Measurements from ENCODE around the gene EMP3. TPM values are rescaled to one million over a fixed set of nuclear protein-coding genes. Genes with fewer than 3 reads are reported as not detected.

EMP3 gene
- total and polyA plus RNA-seq, 9 of the 15 experiments (the other 6 are each of a cell fraction or from before 2014, with no cell fraction given): 123 to 386 (median 296) TPM

DNA sequence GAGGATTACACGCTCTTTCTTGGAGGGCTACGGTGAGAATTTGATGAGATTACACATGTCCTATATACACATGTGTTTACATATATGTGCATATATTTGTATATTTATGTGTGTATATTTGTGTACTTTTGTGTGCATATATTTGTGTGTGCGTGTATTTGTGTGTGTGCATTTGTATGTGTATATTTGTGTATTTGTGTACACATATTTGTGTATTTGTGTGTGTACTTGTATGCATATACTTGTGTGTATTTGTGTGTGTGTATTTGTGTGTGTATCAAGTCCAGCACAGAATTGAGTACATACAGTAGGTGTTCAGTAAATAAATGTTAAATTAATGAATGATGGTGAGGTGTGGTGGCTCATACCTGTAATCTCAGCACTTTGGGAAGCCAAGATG is 36.6 kb downstream of the EMP3 start:
- DNase-seq (ENCODE audit: extremely low read depth in 1 of 4, low spot score in 3 of 4) (no peak), ATAC-seq (no peak), FAIRE-seq (no peak)
- POLR2A ChIA-PET: no interaction called here
- Histone ChIP-seq H2AFZ (ENCODE audit: low read depth, low read length) (no peak overlapping the region), H3K9me1 (ENCODE audit: control insufficient read depth, insufficient read depth, low read length) (no peaks in the 10 kb centered on the region), H3K9ac (ENCODE audit: insufficient read depth in 1 of 2, low read depth in 2 of 2, low read length in 2 of 2) (no peak overlapping the region), H3K36me3 (ENCODE audit: control insufficient read depth, insufficient read depth, low read length) (peaks cover 3% of the 10 kb centered on the region; the same call in 2 of the 3 replicates), H3K27ac (ENCODE audit: extremely low read depth, low read depth, low read length) (no peak overlapping the region), H3K27me3 (ENCODE audit: control insufficient read depth in 2 of 2, insufficient read depth in 2 of 2, low read length in 2 of 2) (no peaks in the 10 kb centered on the region), H3K4me2 (ENCODE audit: insufficient read depth, low read length) (no peak overlapping the region), H3K79me2 (ENCODE audit: control insufficient read depth, insufficient read depth, low read length) (peaks cover 4% of the 10 kb centered on the region; the same call in 1 of the 3 replicates), H4K20me1 (replicated peaks; ENCODE audit: control insufficient read depth, insufficient read depth, low read length) (no peaks in the 10 kb centered on the region), H3K4me3 (no peak overlapping the region), H3K9me3 (replicated peaks; ENCODE audit: control insufficient read depth, insufficient read depth, low read depth, low read length) (no peaks in the 10 kb centered on the region), H3K4me1 (replicated peaks in 1 of 2; ENCODE audit: control insufficient read depth in 2 of 2, insufficient read depth in 2 of 2, low read length in 2 of 2) (peaks cover 8 to 25% of the 10 kb centered on the region in 2 experiments)
- WGBS (ENCODE audit: insufficient coverage, low coverage, missing lambda C conversion rate): 97% methylated on average over 3 of the region's 3 CpGs
- BruUV-seq (replicated peaks): no TSS peak
- intact Hi-C loops (cut with micrococcal nuclease): loop anchor here (5.0 kb wide), 1 partner anchor 40 kb away; a partner anchor contains a TSS
- in situ Hi-C loops (cut with MboI): no loop called here
- CTCF ChIA-PET (ENCODE audit: low intra/inter-chr PET ratio): no interaction called here
- peak in 1 of 2 experiments; percentile 98; a peak in 2 of 4 replicates for TF ChIP-seq KDM1A (IDR thresholded peaks at IDR 0.05)
- TF ChIP-seq SMAD1 (IDR thresholded peaks at IDR 0.05; ENCODE audit: low read depth, low read length, partially characterized antibody): no peak
- TF ChIP-seq TEAD4 (IDR thresholded peaks at IDR 0.05; ENCODE audit: low read length): no peak
- TF ChIP-seq TEAD4 (CRISPR knock-in tag; IDR thresholded peaks at IDR 0.05; ENCODE audit: borderline replicate concordance): no peak
- no peak for TF ChIP-seq ZBTB2 (IDR thresholded peaks at IDR 0.05)
- TF ChIP-seq ARID2 (IDR thresholded peaks at IDR 0.05): peak; percentile 95; the same call in 1 of the 2 replicates
- TF ChIP-seq KDM4B (IDR thresholded peaks at IDR 0.05; ENCODE audit: borderline replicate concordance in 2 of 2, low read depth in 1 of 2): no peak
- no peak for TF ChIP-seq MED1 (CRISPR knock-in tag; IDR thresholded peaks at IDR 0.05; ENCODE audit: borderline replicate concordance)
- TF ChIP-seq SNAPC5 (CRISPR knock-in tag; IDR thresholded peaks at IDR 0.05): no peak

Measured in K562 (cell line).